ENCODE measurements around the gene CTSC. TPM values are rescaled to one million over a fixed set of nuclear protein-coding genes. Genes with fewer than 3 reads are reported as not detected.

Gene CTSC
- total RNA-seq, 1 experiment from 2014 or later, result 119 TPM

DNA sequence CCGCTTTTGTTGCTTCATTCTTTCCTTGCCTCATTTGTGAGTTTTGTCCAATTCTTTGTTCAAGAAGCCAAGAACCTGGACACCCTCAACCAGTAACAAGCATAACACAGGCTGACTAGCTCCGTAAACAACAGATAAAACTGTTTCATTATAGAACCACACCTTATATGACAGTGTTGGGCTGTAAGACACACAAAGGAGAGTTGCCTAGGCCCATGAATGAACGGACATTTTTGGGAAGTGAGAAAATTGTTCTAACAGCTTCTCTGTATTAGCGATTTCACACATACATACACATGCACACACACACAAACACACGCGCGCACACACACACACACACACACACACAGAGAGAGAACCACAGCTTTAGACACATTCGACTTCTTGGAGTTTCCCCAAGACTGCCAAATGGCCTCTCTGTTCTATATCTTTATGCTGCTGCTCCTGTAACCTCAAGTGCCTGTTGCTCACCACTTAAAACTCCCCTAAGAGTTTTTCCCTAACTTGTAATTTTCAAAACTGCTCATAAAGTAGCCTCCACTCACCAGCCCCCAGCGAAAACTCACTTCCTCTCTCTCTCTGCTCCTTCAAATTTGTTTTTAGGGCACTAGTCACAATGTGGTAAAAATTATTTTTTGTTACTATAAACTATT, 35.9 kb downstream of the CTSC start:
- no peak for DNase-seq
- no peak overlapping the region for H3K27ac ChIP-seq
- no peak overlapping the region for H2AFZ ChIP-seq
- intact Hi-C loops (cut with micrococcal nuclease; ENCODE audit: unreplicated experiment), result no loop called here
- no peaks in the 10 kb centered on the region for H3K9me3 ChIP-seq (ENCODE audit: insufficient read depth, low read depth)
- no peaks in the 10 kb centered on the region for H4K20me1 ChIP-seq (ENCODE audit: insufficient read depth)
- TF ChIP-seq CTCF (conservative IDR thresholded peaks at IDR 0.05) (no peak), EZH2 (IDR thresholded peaks at IDR 0.05; ENCODE audit: low read depth) (no peak)
- H3K4me3 ChIP-seq, result no peak overlapping the region
- no peak overlapping the region for H3K4me2 ChIP-seq
- H3K79me2 ChIP-seq (ENCODE audit: low read depth), result no peaks in the 10 kb centered on the region
- ChIA-PET POLR2A (ENCODE audit: unreplicated experiment) (no interaction called here), CTCF (no interaction called here)
- no peaks in the 10 kb centered on the region for H3K27me3 ChIP-seq (ENCODE audit: insufficient read depth, low read depth)
- no TSS peak for BruUV-seq (replicated peaks)
- H3F3A ChIP-seq (ENCODE audit: insufficient read depth, low read depth), result no peaks in the 10 kb centered on the region
- H3K9me2 ChIP-seq (ENCODE audit: insufficient read depth), result no peaks in the 10 kb centered on the region; the same call in 1 of the 2 replicates
- H3K4me1 ChIP-seq (replicated peaks; ENCODE audit: insufficient read depth), result no peaks in the 10 kb centered on the region
- 0 out of 2 replicates have a peak, but pooled peaks cover 17% of the 10 kb centered on the region for H3K36me3 ChIP-seq (ENCODE audit: low read depth)

DNA sequence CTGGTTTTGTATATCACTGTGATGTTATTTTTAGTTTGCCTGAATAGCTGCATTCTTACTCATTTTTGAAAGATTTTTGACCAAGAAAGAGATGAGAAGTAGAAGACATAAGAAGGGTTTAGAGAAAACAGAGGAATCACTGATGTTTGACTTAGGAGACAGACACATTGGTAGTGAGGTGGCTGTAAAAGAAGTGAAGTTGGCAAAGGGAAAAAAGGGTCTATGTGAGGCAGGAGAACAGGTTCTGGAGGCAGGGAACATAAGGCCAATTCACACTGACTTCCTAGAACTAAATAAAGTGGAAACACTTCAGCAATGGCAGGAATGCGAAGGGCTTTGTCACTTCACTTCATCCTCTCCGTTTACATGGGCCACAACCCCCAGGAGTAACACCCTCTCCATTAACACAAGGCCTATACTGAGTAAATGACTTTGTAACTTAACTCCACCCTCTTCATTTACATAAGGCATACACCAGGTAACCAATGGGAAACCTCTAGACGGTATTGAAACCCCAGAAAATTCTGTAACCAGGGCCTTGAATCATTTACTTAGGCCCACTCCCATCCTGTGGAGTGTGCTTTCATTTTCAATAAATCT, 36.5 kb downstream of the CTSC start:
- TF ChIP-seq CTCF (conservative IDR thresholded peaks at IDR 0.05) (no peak), EZH2 (IDR thresholded peaks at IDR 0.05; ENCODE audit: low read depth) (no peak)
- 0 out of 2 replicates have a peak, but pooled peaks cover 22% of the 10 kb centered on the region for H3K36me3 ChIP-seq (ENCODE audit: low read depth)
- ChIA-PET CTCF (no interaction called here), POLR2A (ENCODE audit: unreplicated experiment) (no interaction called here)
- H3K4me3 ChIP-seq, result no peak overlapping the region
- H2AFZ ChIP-seq, result no peak overlapping the region
- H3K4me1 ChIP-seq (replicated peaks; ENCODE audit: insufficient read depth), result no peaks in the 10 kb centered on the region
- no peaks in the 10 kb centered on the region for H4K20me1 ChIP-seq (ENCODE audit: insufficient read depth)
- H3K79me2 ChIP-seq (ENCODE audit: low read depth), result no peaks in the 10 kb centered on the region
- no peaks in the 10 kb centered on the region; the same call in 1 of the 2 replicates for H3K9me2 ChIP-seq (ENCODE audit: insufficient read depth)
- no peak overlapping the region for H3K27ac ChIP-seq
- DNase-seq, result no peak
- no peak overlapping the region for H3K4me2 ChIP-seq
- BruUV-seq (replicated peaks), result no TSS peak
- H3K9me3 ChIP-seq (ENCODE audit: insufficient read depth, low read depth), result no peaks in the 10 kb centered on the region
- no peaks in the 10 kb centered on the region for H3K27me3 ChIP-seq (ENCODE audit: insufficient read depth, low read depth)
- intact Hi-C loops (cut with micrococcal nuclease; ENCODE audit: unreplicated experiment), result no loop called here
- H3F3A ChIP-seq (ENCODE audit: insufficient read depth, low read depth), result no peaks in the 10 kb centered on the region

- Histone ChIP-seq H3K4me2 (no peak overlapping the region), H3K27me3 (ENCODE audit: insufficient read depth, low read depth) (no peaks in the 10 kb centered on the region), H3K9me2 (ENCODE audit: insufficient read depth) (no peaks in the 10 kb centered on the region), H3K4me1 (replicated peaks; ENCODE audit: insufficient read depth) (no peaks in the 10 kb centered on the region), H3K27ac (no peak overlapping the region), H2AFZ (no peak overlapping the region), H3F3A (ENCODE audit: insufficient read depth, low read depth) (no peaks in the 10 kb centered on the region), H3K36me3 (ENCODE audit: low read depth) (peaks cover 26% of the 10 kb centered on the region; the same call in 1 of the 2 replicates), H3K4me3 (no peak overlapping the region), H3K9me3 (ENCODE audit: insufficient read depth, low read depth) (no peaks in the 10 kb centered on the region), H4K20me1 (ENCODE audit: insufficient read depth) (no peaks in the 10 kb centered on the region), H3K79me2 (ENCODE audit: low read depth) (no peaks in the 10 kb centered on the region)
- no TSS peak for BruUV-seq (replicated peaks)
- intact Hi-C loops (cut with micrococcal nuclease; ENCODE audit: unreplicated experiment), result no loop called here
- POLR2A ChIA-PET (ENCODE audit: unreplicated experiment), result interaction anchor here (0.6 kb wide), 1 partner anchor 40 kb away, joined by 5 read pairs; the partner anchor contains the start of gene CTSC
- no peak for TF ChIP-seq CTCF (conservative IDR thresholded peaks at IDR 0.05)
- TF ChIP-seq EZH2 (IDR thresholded peaks at IDR 0.05; ENCODE audit: low read depth), result no peak
- CTCF ChIA-PET, result no interaction called here
- DNase-seq, result no peak
These were observed 39.7 kb downstream of the CTSC start for GRCh38 chr11:88297863-88298262.

All from PC-9 (cell line).